HEK293 (cell line): ENCODE data around the gene PUM1.
"Not testable (repeated sequence)": the region's sequence is repeated elsewhere in the genome, so short reads cannot be mapped to it uniquely, and the experiment has no call there.

Experiments
- CTCF ChIA-PET: fragments of 350-600 bp; formaldehyde crosslinking; extraction: SDS; loops from one replicate; lab custom pipeline; 2021; ENCODE audit warnings: antibody characterized with exemption; lab: Yijun Ruan, JAX
- POLR2A ChIA-PET: fragments of 300-600 bp; formaldehyde crosslinking; extraction: SDS; loops from one replicate; lab custom pipeline; 2020; ENCODE audit warnings: antibody characterized with exemption, inconsistent platforms; lab: Yijun Ruan, JAX
- H3K27ac ChIP-seq: fragments of 200-500 bp; sonication (Bioruptor generic); 2 replicates; pipeline ENCODE4 v1.5.1; 2014; ENCODE audit warnings: low read depth, low read length, control low read depth, inconsistent platforms; ENCODE audit errors: extremely low read depth
- H3K36me3 ChIP-seq, 2 experiments: fragments of 200-500 bp in 1 of 2; sonication (Bioruptor generic) in 1 of 2; 1 replicate in 1 of 2; 2 replicates in 1 of 2; pipeline ENCODE4 v1.5.1; 2014 to 2017; ENCODE audit warnings: inconsistent platforms in 2 of 2, low read length in 2 of 2; ENCODE audit not compliant: control insufficient read depth in 2 of 2, insufficient read depth in 1 of 2
- H3K4me1 ChIP-seq: fragments of 200-500 bp; sonication (Bioruptor generic); 2 replicates; pipeline ENCODE4 v1.5.1; 2014; ENCODE audit warnings: mild to moderate bottlenecking, low read length, inconsistent platforms; ENCODE audit not compliant: control insufficient read depth, insufficient read depth
- H3K4me3 ChIP-seq: 2 replicates; pipeline ENCODE4 v1.5.1; 2011; ENCODE audit warnings: low read depth, mild to moderate bottlenecking, control low read depth, low read length, moderate library complexity
- H3K9me3 ChIP-seq: fragments of 200-500 bp; sonication (Bioruptor generic); 2 replicates; pipeline ENCODE4 v1.5.1; 2014; ENCODE audit warnings: low read depth, low read length, inconsistent platforms; ENCODE audit not compliant: control insufficient read depth, insufficient read depth
- BCL11A ChIP-seq: fragments of 450-650 bp; formaldehyde crosslinking; IDR thresholded peaks from 2 replicates; pipeline ENCODE4 v1.5.1; 2016; ENCODE audit warnings: low read depth, missing biosample characterization, missing genetic modification characterization
- BCL11B ChIP-seq: fragments of 450-650 bp; formaldehyde crosslinking; IDR thresholded peaks from 2 replicates; pipeline ENCODE4 v1.5.1; 2016; ENCODE audit warnings: low read depth, missing biosample characterization, missing genetic modification characterization
- GFI1B ChIP-seq: fragments of 450-650 bp; formaldehyde crosslinking; IDR thresholded peaks from 2 replicates; pipeline ENCODE4 v1.5.1; 2016; ENCODE audit warnings: missing biosample characterization, missing genetic modification characterization
- HOXC10 ChIP-seq: sonication (generic); formaldehyde crosslinking; IDR thresholded peaks from 2 replicates; pipeline ENCODE4 v1.8.1; 2023; ENCODE audit warnings: mild to moderate bottlenecking, missing genetic modification reagents
- PRDM6 ChIP-seq: fragments of 450-650 bp; formaldehyde crosslinking; IDR thresholded peaks from 2 replicates; pipeline ENCODE4 v1.5.1; 2017; ENCODE audit warnings: missing biosample characterization, missing genetic modification characterization
- TCF7L2 ChIP-seq: IDR thresholded peaks from 2 replicates; pipeline ENCODE4 v1.6.1; 2011; ENCODE audit warnings: low read depth, mild to moderate bottlenecking, inconsistent platforms, low read length, moderate library complexity, borderline replicate concordance
- WT1 ChIP-seq: fragments of 450-650 bp; formaldehyde crosslinking; IDR thresholded peaks from 2 replicates; pipeline ENCODE4 v1.5.1; 2016; ENCODE audit warnings: missing biosample characterization, missing genetic modification characterization
- ZFP37 ChIP-seq: fragments of 450-650 bp; formaldehyde crosslinking; IDR thresholded peaks from 2 replicates; pipeline ENCODE4 v1.5.1; 2016; ENCODE audit warnings: missing biosample characterization, missing genetic modification characterization
- ZNF112 ChIP-seq: fragments of 450-650 bp; formaldehyde crosslinking; IDR thresholded peaks from 2 replicates; pipeline ENCODE4 v1.5.0; 2017; ENCODE audit warnings: missing biosample characterization, missing genetic modification characterization
- ZNF114 ChIP-seq: fragments of 450-650 bp; formaldehyde crosslinking; IDR thresholded peaks from 2 replicates; pipeline ENCODE4 v1.5.0; 2017; ENCODE audit warnings: missing biosample characterization, missing genetic modification characterization
- ZNF202 ChIP-seq: fragments of 450-650 bp; formaldehyde crosslinking; IDR thresholded peaks from 2 replicates; pipeline ENCODE4 v1.5.1; 2016; ENCODE audit warnings: missing biosample characterization, missing genetic modification characterization, borderline replicate concordance
- ZNF274 ChIP-seq, 2 experiments: fragments of 200-500 bp in 1 of 2; fragments of 450-650 bp in 1 of 2; sonication (Bioruptor generic) in 1 of 2; formaldehyde crosslinking in 1 of 2; IDR thresholded peaks; 2 replicates each; pipeline versions ENCODE4 v1.5.1 to v1.6.1; 2014 to 2016; ENCODE audit warnings: borderline replicate concordance in 1 of 2, inconsistent platforms in 1 of 2, low read length in 1 of 2, missing biosample characterization in 1 of 2, missing genetic modification characterization in 1 of 2
- ZNF366 ChIP-seq: fragments of 450-650 bp; formaldehyde crosslinking; conservative IDR thresholded peaks from 2 replicates; pipeline ENCODE4 v1.5.1; 2016; ENCODE audit warnings: missing biosample characterization, missing genetic modification characterization
- ZNF37A ChIP-seq: fragments of 450-650 bp; IDR thresholded peaks from 2 replicates; pipeline ENCODE4 v1.5.1; 2018; ENCODE audit warnings: missing biosample characterization, missing genetic modification characterization
- ZNF416 ChIP-seq: fragments of 450-650 bp; formaldehyde crosslinking; IDR thresholded peaks from 2 replicates; pipeline ENCODE4 v1.5.1; 2016; ENCODE audit warnings: missing biosample characterization, missing genetic modification characterization
- ZNF621 ChIP-seq: fragments of 450-650 bp; formaldehyde crosslinking; IDR thresholded peaks from 2 replicates; pipeline ENCODE4 v1.5.1; 2017; ENCODE audit warnings: missing biosample characterization, missing genetic modification characterization
- ZNF747 ChIP-seq: fragments of 450-650 bp; formaldehyde crosslinking; IDR thresholded peaks from 2 replicates; pipeline ENCODE4 v1.5.1; 2016; ENCODE audit warnings: missing biosample characterization, missing genetic modification characterization
- ZNF768 ChIP-seq: fragments of 450-650 bp; formaldehyde crosslinking; IDR thresholded peaks from 2 replicates; pipeline ENCODE4 v1.5.1; 2018; ENCODE audit warnings: missing biosample characterization, mild to moderate bottlenecking, missing genetic modification characterization
- ZXDB ChIP-seq: fragments of 450-650 bp; formaldehyde crosslinking; IDR thresholded peaks from 2 replicates; pipeline ENCODE4 v1.5.1; 2016; ENCODE audit warnings: missing biosample characterization, missing genetic modification characterization
- TF ChIP-seq, protein P1 (sequence below): fragments of 450-650 bp; formaldehyde crosslinking; IDR thresholded peaks from 2 replicates; pipeline ENCODE4 v1.5.1; 2016; ENCODE audit warnings: missing biosample characterization, missing genetic modification characterization
- TF ChIP-seq, protein P2 (sequence below): fragments of 450-650 bp; formaldehyde crosslinking; IDR thresholded peaks from 2 replicates; pipeline ENCODE4 v1.5.1; 2016; ENCODE audit warnings: missing biosample characterization, missing genetic modification characterization
- TF ChIP-seq, protein P3 (sequence below): fragments of 450-650 bp; formaldehyde crosslinking; IDR thresholded peaks from 2 replicates; pipeline ENCODE4 v1.5.1; 2016; ENCODE audit warnings: missing biosample characterization, missing genetic modification characterization

The PUM1 gene

GRCh38 chr1:30940541-30940940 is 125.0 kb downstream of the PUM1 start:
- Histone ChIP-seq H3K4me3 (no peak overlapping the region), H3K36me3 (peaks cover 47 to 91% of the 10 kb centered on the region in 2 experiments), H3K9me3 (no peaks in the 10 kb centered on the region), H3K27ac (no peak overlapping the region), H3K4me1 (no peaks in the 10 kb centered on the region)
- POLR2A ChIA-PET = no interaction called here
- CTCF ChIA-PET = no interaction called here
- TF ChIP-seq ZNF416 (no peak), PRDM6 (tag by site-specific recombination) (no peak), ZNF37A (tag by site-specific recombination) (no peak), ZNF621 (tag by site-specific recombination) (no peak), ZNF112 (no peak), ZNF274 (IDR thresholded peaks at IDR 0.05; ENCODE audit: low read length) (no peak), ZNF274 (tag by site-specific recombination; IDR thresholded peaks at IDR 0.05; ENCODE audit: borderline replicate concordance) (no peak), HOXC10 (CRISPR knock-in tag) (no peak), ZNF202 (no peak), TCF7L2 (no peak), ZXDB (tag by site-specific recombination) (no peak), WT1 (tag by site-specific recombination) (no peak), ZFP37 (tag by site-specific recombination) (no peak), BCL11B (tag by site-specific recombination) (no peak), ZNF747 (tag by site-specific recombination) (no peak)
- TF ChIP-seq, protein P1, sequence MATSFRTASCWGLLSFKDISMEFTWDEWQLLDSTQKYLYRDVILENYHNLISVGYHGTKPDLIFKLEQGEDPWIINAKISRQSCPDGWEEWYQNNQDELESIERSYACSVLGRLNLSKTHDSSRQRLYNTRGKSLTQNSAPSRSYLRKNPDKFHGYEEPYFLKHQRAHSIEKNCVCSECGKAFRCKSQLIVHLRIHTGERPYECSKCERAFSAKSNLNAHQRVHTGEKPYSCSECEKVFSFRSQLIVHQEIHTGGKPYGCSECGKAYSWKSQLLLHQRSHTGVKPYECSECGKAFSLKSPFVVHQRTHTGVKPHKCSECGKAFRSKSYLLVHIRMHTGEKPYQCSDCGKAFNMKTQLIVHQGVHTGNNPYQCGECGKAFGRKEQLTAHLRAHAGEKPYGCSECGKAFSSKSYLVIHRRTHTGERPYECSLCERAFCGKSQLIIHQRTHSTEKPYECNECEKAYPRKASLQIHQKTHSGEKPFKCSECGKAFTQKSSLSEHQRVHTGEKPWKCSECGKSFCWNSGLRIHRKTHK (tag by site-specific recombination) = no peak
- TF ChIP-seq, protein P2, sequence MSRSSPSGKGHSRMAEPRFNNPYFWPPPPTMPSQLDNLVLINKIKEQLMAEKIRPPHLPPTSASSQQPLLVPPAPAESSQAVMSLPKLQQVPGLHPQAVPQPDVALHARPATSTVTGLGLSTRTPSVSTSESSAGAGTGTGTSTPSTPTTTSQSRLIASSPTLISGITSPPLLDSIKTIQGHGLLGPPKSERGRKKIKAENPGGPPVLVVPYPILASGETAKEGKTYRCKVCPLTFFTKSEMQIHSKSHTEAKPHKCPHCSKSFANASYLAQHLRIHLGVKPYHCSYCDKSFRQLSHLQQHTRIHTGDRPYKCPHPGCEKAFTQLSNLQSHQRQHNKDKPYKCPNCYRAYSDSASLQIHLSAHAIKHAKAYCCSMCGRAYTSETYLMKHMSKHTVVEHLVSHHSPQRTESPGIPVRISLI (tag by site-specific recombination) = no peak
- TF ChIP-seq, protein P3, sequence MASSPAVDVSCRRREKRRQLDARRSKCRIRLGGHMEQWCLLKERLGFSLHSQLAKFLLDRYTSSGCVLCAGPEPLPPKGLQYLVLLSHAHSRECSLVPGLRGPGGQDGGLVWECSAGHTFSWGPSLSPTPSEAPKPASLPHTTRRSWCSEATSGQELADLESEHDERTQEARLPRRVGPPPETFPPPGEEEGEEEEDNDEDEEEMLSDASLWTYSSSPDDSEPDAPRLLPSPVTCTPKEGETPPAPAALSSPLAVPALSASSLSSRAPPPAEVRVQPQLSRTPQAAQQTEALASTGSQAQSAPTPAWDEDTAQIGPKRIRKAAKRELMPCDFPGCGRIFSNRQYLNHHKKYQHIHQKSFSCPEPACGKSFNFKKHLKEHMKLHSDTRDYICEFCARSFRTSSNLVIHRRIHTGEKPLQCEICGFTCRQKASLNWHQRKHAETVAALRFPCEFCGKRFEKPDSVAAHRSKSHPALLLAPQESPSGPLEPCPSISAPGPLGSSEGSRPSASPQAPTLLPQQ (tag by site-specific recombination) = no peak

- CTCF ChIA-PET = no interaction called here
- H3K9me3 ChIP-seq = no peaks in the 10 kb centered on the region
These were observed 128.9 kb downstream of the PUM1 start for GRCh38 chr1:30936541-30937171.

GRCh38 chr1:30935758-30936157 is 129.8 kb downstream of the PUM1 start:
- H3K36me3 ChIP-seq = peaks cover 30 to 89% of the 10 kb centered on the region in 2 experiments; a peak in 2 of 3 replicates
- CTCF ChIA-PET, H3K9me3 ChIP-seq, H3K4me1 ChIP-seq, POLR2A ChIA-PET, H3K4me3 ChIP-seq, H3K27ac ChIP-seq: not testable (repeated sequence)

More at GRCh38 chr1:30936541-30937171, 128.9 kb downstream of the PUM1 start:
- POLR2A ChIA-PET = no interaction called here
- TF ChIP-seq ZNF768 (tag by site-specific recombination) = no peak
- no peak for TF ChIP-seq ZNF366 (tag by site-specific recombination)
- TF ChIP-seq BCL11A = no peak
- TF ChIP-seq GFI1B = no peak
- no peak for TF ChIP-seq ZNF114 (tag by site-specific recombination)
- H3K4me1 ChIP-seq = no peaks in the 10 kb centered on the region
- H3K27ac ChIP-seq = no peak overlapping the region
- H3K4me3 ChIP-seq = no peak overlapping the region
- peaks cover 36 to 89% of the 10 kb centered on the region in 2 experiments for H3K36me3 ChIP-seq
